HepG2 (cell line): ENCODE results near the gene NR1H2. TPM values are rescaled to one million over a fixed set of nuclear protein-coding genes. Genes with fewer than 3 reads are reported as not detected.

Experiments used
- ATAC-seq: fragments of 200-7000 bp; cut with Tn5 transposase; 3 replicates; pipeline ENCODE4 v1.9.1; 2020; ENCODE audit warnings: mild to moderate bottlenecking, moderate library complexity
- BruUV-seq: library from RNA; stranded (reverse); fragments of 400-500 nt; replicated peaks from 2 replicates; lab custom pipeline; 2021; lab: Mats Ljungman, UMichigan
- CTCF ChIA-PET: fragments of 300-600 bp; formaldehyde crosslinking; extraction: SDS; loops from one replicate; lab custom pipeline; 2021; ENCODE audit warnings: low total read pairs, inconsistent platforms, low intra/inter-chr PET ratio; lab: Yijun Ruan, JAX
- POLR2A ChIA-PET: fragments of 350-600 bp; sonication (Branson Sonifier 250); formaldehyde crosslinking; loops from one replicate; lab custom pipeline; 2020; ENCODE audit warnings: antibody characterized with exemption, inconsistent platforms; lab: Yijun Ruan, JAX
- DNase-seq: peaks from one replicate; pipeline ENCODE4 v3.0.0-alpha.2; 2015; ENCODE audit warnings: low spot score
- FAIRE-seq: peaks from 3 replicates; lab custom pipeline; 2011; peaks lifted over from hg19 to GRCh38; lab: Jason Lieb, UNC
- H2AFZ ChIP-seq: one replicate; pipeline ENCODE4 v1.6.1; 2011; ENCODE audit warnings: low read length, inconsistent platforms
- H3K27ac ChIP-seq: fragments of 300-600 bp; 3 replicates; pipeline ENCODE4 v1.8.0; 2011; ENCODE audit warnings: mixed run types, mild to moderate bottlenecking, mixed read lengths, low read length, inconsistent platforms; ENCODE audit not compliant: insufficient read depth; ENCODE audit errors: extremely low read length
- H3K27me3 ChIP-seq, 2 experiments: fragments of 200-600 bp in 1 of 2; 2 replicates in 1 of 2; 3 replicates in 1 of 2; pipeline versions ENCODE4 v1.6.0 to v1.8.0; 2011; ENCODE audit warnings: low read length in 2 of 2, mild to moderate bottlenecking in 2 of 2, moderate library complexity in 2 of 2, inconsistent platforms in 1 of 2; ENCODE audit not compliant: insufficient read depth in 2 of 2, control insufficient read depth in 1 of 2
- H3K36me3 ChIP-seq, 2 experiments: fragments of 200-600 bp in 1 of 2; replicated peaks in 1 of 2; 2 replicates in 1 of 2; 3 replicates in 1 of 2; pipeline versions ENCODE4 v1.5.1 to v1.8.0; 2011; ENCODE audit warnings: low read length in 2 of 2, inconsistent platforms in 1 of 2; ENCODE audit not compliant: insufficient read depth in 2 of 2, control insufficient read depth in 1 of 2
- H3K4me1 ChIP-seq: 2 replicates; pipeline ENCODE4 v1.5.1; 2012; ENCODE audit warnings: low read length, inconsistent platforms; ENCODE audit not compliant: insufficient read depth
- H3K4me2 ChIP-seq: 2 replicates; pipeline ENCODE4 v1.6.0; 2011; ENCODE audit warnings: low read depth, low read length, inconsistent platforms
- H3K4me3 ChIP-seq, 3 experiments: fragments of 200-600 bp in 1 of 3; sonication (generic), shearing (Covaris generic) in 1 of 3; replicated peaks in 1 of 3; 2 replicates each; pipeline ENCODE4 v1.5.1; 2011 to 2016; ENCODE audit warnings: low read length in 3 of 3, inconsistent platforms in 2 of 3, low read depth in 2 of 3, mild to moderate bottlenecking in 2 of 3, control low read depth in 1 of 3, mixed read lengths in 1 of 3; ENCODE audit not compliant: insufficient read depth in 1 of 3
- H3K79me2 ChIP-seq: one replicate; pipeline ENCODE4 v1.6.1; 2011; ENCODE audit warnings: low read length, inconsistent platforms; ENCODE audit not compliant: insufficient read depth
- H3K9ac ChIP-seq: 2 replicates; pipeline ENCODE4 v1.6.0; 2011; ENCODE audit warnings: mild to moderate bottlenecking, low read depth, low read length, inconsistent platforms; ENCODE audit not compliant: insufficient read depth
- H3K9me3 ChIP-seq: 2 replicates; pipeline ENCODE4 v1.5.1; 2012; ENCODE audit warnings: mild to moderate bottlenecking, low read length
- H4K20me1 ChIP-seq: 2 replicates; pipeline ENCODE4 v1.6.0; 2011; ENCODE audit warnings: inconsistent platforms, mild to moderate bottlenecking, low read length, moderate library complexity; ENCODE audit not compliant: insufficient read depth
- HOXA9 ChIP-seq: sonication (generic); formaldehyde crosslinking; IDR thresholded peaks from 2 replicates; pipeline ENCODE4 v1.8.1; 2022; ENCODE audit warnings: missing genetic modification reagents, mild to moderate bottlenecking, moderate library complexity, borderline replicate concordance
- JUN ChIP-seq: sonication (generic); formaldehyde crosslinking; IDR thresholded peaks from 2 replicates; pipeline ENCODE4 v1.4.0; 2020; ENCODE audit warnings: mild to moderate bottlenecking, missing genetic modification reagents
- NAIF1 ChIP-seq: sonication (generic); formaldehyde crosslinking; IDR thresholded peaks from 2 replicates; pipeline ENCODE4 v1.5.0; 2020; ENCODE audit warnings: mild to moderate bottlenecking, missing genetic modification reagents, borderline replicate concordance
- NR1H2 ChIP-seq: sonication (generic); formaldehyde crosslinking; IDR thresholded peaks from 2 replicates; pipeline ENCODE4 v1.8.1; 2022; ENCODE audit warnings: low read depth, missing genetic modification reagents, borderline replicate concordance
- POLR2A ChIP-seq, 2 experiments: IDR thresholded peaks; 2 replicates each; pipeline ENCODE4 v1.6.1; 2011; ENCODE audit warnings: low read depth in 2 of 2, low read length in 2 of 2, mild to moderate bottlenecking in 1 of 2, moderate library complexity in 1 of 2; ENCODE audit not compliant: insufficient read depth in 1 of 2
- POLR2G ChIP-seq: fragments of 200-400 bp; formaldehyde crosslinking; IDR thresholded peaks from 2 replicates; pipeline ENCODE4 v1.6.1; 2018; ENCODE audit warnings: mild to moderate bottlenecking, low read depth, low read length, moderate library complexity
- SCMH1 ChIP-seq: sonication (generic); formaldehyde crosslinking; IDR thresholded peaks from 2 replicates; pipeline ENCODE4 v1.9.0; 2021; ENCODE audit warnings: missing genetic modification reagents, mild to moderate bottlenecking, borderline replicate concordance
- TBL1XR1 ChIP-seq: fragments of 150-350 bp; IDR thresholded peaks from 2 replicates; pipeline ENCODE4 v1.6.1; 2014; ENCODE audit warnings: borderline replicate concordance, low read length; ENCODE audit not compliant: partially characterized antibody
- ZNF891 ChIP-seq: sonication (generic); formaldehyde crosslinking; IDR thresholded peaks from 2 replicates; pipeline ENCODE4 v1.5.0; 2020; ENCODE audit warnings: mild to moderate bottlenecking, missing genetic modification reagents
- ZSCAN20 ChIP-seq: sonication (generic); formaldehyde crosslinking; IDR thresholded peaks from 2 replicates; pipeline ENCODE4 v1.4.0; 2020; ENCODE audit warnings: missing genetic modification reagents, mild to moderate bottlenecking, borderline replicate concordance
- ZSCAN22 ChIP-seq: sonication (generic); formaldehyde crosslinking; IDR thresholded peaks from 2 replicates; pipeline ENCODE4 v1.4.0; 2020; ENCODE audit warnings: mild to moderate bottlenecking, missing genetic modification reagents
- WGBS: methylation state at CpG from one replicate; pipeline ENCODE4 v1.1.6; 2017; ENCODE audit warnings: low lambda C conversion rate; 5-methylcytosine and 5-hydroxymethylcytosine counted together
- in situ Hi-C: cut with HindIII; loops from 2 replicates; pipeline ENCODE4 v1.10.0; 2017; ENCODE audit warnings: low pct_unique_long_range_greater_than_20kb; ENCODE audit not compliant: extremely low pct_ligation_motif_present
- intact Hi-C: fragments of 100-400 bp; cut with micrococcal nuclease; formaldehyde crosslinking; loops from one replicate; pipeline ENCODE4 v1.10.0; 2022; ENCODE audit not compliant: unreplicated experiment
- polyA plus RNA-seq, 8 experiments: library from polyadenylated mRNA; depleted of rRNA in 3 of 8; stranded (reverse) in 7 of 8; unstranded in 1 of 8; fragments of >200 nt; fragmentation: Illumina TruSeq in 4 of 8; extraction: Trizol in 4 of 8; gene quantifications; 2 replicates each; pipeline versions ENCODE4 v1.2.1 to v1.2.3, GENCODE V29; 2011 to 2016; ENCODE audit warnings: low read depth in 4 of 8, missing spikeins in 1 of 8, mixed read lengths in 1 of 8; ENCODE audit not compliant: insufficient read depth in 1 of 8
- total RNA-seq, 5 experiments: library from RNA; depleted of rRNA; stranded (reverse); fragments of >200 nt; fragmentation: Illumina TruSeq; extraction: Trizol; gene quantifications; 2 replicates each; pipeline ENCODE4 v1.2.3, GENCODE V29; 2016; ENCODE audit warnings: low read depth in 1 of 5
- TF ChIP-seq, protein P1 (sequence below): sonication (generic); formaldehyde crosslinking; conservative IDR thresholded peaks from 2 replicates; pipeline ENCODE4 v1.4.0; 2020; ENCODE audit warnings: missing genetic modification reagents
- TF ChIP-seq, protein P2 (sequence below): sonication (generic); formaldehyde crosslinking; IDR thresholded peaks from 2 replicates; pipeline ENCODE4 v1.4.0; 2020; ENCODE audit warnings: missing genetic modification reagents, borderline replicate concordance
- TF ChIP-seq, protein P3 (sequence below): sonication (generic); formaldehyde crosslinking; IDR thresholded peaks from 2 replicates; pipeline ENCODE4 v1.8.1; 2023; ENCODE audit warnings: mild to moderate bottlenecking, moderate library complexity, missing genetic modification reagents

The NR1H2 gene
- total and polyA plus RNA-seq, 2 of the 13 experiments (the other 11 are each of a cell fraction or from before 2014, with no cell fraction given), result 10.3 to 13.5 TPM

DNA sequence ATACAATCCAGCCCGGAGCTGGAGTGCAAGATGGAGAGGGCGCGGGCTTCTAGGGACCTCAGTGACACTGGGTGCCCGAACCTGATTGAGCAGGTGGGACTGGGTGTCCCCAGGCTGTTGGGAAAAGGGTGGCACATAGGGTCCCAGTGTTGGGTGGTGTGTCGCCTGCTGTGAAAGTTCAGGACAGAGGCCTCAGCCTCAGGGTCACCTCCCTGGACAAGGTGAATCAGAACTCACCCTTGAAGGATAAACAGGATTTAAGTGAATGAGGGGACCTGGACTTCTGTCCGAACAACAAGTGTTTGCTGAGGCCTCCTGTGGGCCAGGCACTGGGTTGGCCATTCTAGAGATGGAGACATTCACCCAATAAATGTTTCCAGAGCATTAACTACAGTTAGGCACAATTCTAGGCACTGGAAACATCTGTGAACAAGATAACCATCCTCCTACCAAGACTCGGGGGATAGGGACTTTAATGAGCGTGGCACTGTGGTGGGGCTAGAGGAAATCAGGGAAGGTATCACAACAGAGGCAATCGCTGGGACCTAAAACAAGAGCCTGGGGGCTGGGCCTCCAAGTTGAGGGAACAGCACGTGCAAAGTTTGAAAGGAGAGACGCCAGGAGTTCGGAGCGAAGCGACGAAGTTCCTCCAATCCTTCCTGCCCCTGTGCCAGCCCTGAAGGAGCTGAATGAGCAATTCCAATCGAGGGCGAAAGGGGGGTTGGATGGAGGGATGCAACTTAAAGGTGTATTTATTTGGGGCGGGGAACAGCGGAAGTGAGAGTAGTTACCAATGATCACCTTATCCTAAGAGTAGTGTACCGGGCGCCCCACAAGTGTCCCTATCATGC is 7.0 kb downstream of the NR1H2 start (continued):
- TF ChIP-seq, protein P1, sequence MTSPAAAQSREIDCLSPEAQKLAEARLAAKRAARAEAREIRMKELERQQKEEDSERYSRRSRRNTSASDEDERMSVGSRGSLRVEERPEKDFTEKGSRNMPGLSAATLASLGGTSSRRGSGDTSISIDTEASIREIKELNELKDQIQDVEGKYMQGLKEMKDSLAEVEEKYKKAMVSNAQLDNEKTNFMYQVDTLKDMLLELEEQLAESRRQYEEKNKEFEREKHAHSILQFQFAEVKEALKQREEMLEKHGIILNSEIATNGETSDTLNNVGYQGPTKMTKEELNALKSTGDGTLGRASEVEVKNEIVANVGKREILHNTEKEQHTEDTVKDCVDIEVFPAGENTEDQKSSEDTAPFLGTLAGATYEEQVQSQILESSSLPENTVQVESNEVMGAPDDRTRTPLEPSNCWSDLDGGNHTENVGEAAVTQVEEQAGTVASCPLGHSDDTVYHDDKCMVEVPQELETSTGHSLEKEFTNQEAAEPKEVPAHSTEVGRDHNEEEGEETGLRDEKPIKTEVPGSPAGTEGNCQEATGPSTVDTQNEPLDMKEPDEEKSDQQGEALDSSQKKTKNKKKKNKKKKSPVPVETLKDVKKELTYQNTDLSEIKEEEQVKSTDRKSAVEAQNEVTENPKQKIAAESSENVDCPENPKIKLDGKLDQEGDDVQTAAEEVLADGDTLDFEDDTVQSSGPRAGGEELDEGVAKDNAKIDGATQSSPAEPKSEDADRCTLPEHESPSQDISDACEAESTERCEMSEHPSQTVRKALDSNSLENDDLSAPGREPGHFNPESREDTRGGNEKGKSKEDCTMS (CRISPR knock-in tag), result no peak
- TF ChIP-seq HOXA9 (CRISPR knock-in tag), result 0 out of 2 replicates have a peak, but pooled peaks have one; percentile 6
- TF ChIP-seq, all 625 proteins: peak for 4

DNA sequence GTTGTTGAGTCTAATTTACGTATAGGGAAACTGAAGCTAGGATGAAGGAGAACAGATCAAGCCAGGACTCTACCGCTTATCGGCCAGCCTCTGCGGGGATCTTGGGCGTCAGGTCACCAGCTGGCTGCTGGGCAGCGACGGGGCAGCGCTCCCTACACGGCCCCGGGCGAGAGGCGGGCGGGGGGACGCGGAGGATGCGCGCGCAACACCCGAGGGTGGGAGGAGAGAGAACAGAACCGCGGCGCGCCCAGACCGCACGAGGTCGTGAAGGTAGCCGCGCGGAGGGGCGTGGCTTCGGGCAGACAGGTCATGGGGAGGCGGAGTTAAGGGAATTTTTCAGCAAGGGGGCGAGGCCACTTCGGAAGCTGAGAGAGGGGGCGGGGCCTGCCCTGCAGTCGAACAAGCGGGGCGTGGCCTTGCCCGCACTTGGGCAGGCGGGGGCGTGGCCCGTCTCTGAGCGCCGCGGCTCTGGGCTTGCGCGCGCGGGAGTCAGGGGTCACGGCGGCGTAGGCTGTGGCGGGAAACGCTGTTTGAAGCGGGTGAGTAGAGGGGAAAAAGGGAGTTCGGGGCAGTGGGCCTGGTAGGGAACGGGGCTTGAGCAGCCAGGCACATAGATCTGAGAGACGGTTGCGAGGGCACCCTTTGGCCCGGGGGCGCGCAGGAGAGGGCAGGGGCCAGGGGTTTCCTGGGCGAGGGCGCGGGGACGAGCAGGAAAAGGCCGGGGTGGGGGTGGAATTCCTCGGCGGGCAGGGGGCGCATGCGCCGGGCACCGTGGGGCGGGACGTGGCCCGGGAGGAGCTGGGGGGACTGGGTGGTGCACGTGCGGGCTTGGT is 7.8 kb downstream of the NR1H2 start, which contains the start of gene POLD1:
POLD1 (plus strand) TSS at position 496 of the 833 bp plus-strand sequence. CDS start 14,505 bp downstream, outside the sequence.
- H2AFZ ChIP-seq, result no peak within 1 kb of the TSS
- intact Hi-C loops, result no loop called here
- no peaks in the 10 kb centered on the region for H4K20me1 ChIP-seq
- H3K4me1 ChIP-seq, result peaks cover 22% of the 10 kb centered on the region
- peaks cover 29% of the 10 kb centered on the region for H3K79me2 ChIP-seq
- POLR2A ChIA-PET, result interaction anchor here (0.5 to 1.7 kb wide), 11 partner anchors 8 to 421 kb away, joined by 3 to 12 read pairs (median 4); partner anchors contain the start of genes JOSD2, KCNC3 and NR1H2
- H3K27ac ChIP-seq, result peak within 1 kb of the TSS; percentile 87
- DNase-seq (peak; percentile 93), FAIRE-seq (peak; percentile 76), ATAC-seq (peak; percentile 87)
- H3K9ac ChIP-seq, result peak within 1 kb of the TSS; percentile 77
- H3K36me3 ChIP-seq, result peaks cover 13 to 28% of the 10 kb centered on the region in 2 experiments
- WGBS, result 2% methylated on average over 54 of the region's 78 CpGs
- peak within 1 kb of the TSS; percentile 97 for H3K4me2 ChIP-seq
- no peaks in the 10 kb centered on the region for H3K27me3 ChIP-seq
- CTCF ChIA-PET, result no interaction called here
- in situ Hi-C loops, result no loop called here
- H3K4me3 ChIP-seq, result peak within 1 kb of the TSS; percentile 70 to 78 (median 72)
- no peaks in the 10 kb centered on the region for H3K9me3 ChIP-seq
- no TSS peak for BruUV-seq
- TF ChIP-seq JUN (CRISPR knock-in tag) (no peak), NR1H2 (CRISPR knock-in tag) (no peak), ZSCAN20 (no peak), ZNF891 (CRISPR knock-in tag) (no peak), POLR2A (IDR thresholded peaks at IDR 0.05; ENCODE audit: insufficient read depth in 1 of 2, low read depth in 2 of 2, low read length in 2 of 2) (peak; percentile 56 to 72), TBL1XR1 (no peak), ZSCAN22 (CRISPR knock-in tag) (no peak), NAIF1 (no peak), SCMH1 (CRISPR knock-in tag) (no peak), POLR2G (peak; percentile 79)
- TF ChIP-seq, protein P2, sequence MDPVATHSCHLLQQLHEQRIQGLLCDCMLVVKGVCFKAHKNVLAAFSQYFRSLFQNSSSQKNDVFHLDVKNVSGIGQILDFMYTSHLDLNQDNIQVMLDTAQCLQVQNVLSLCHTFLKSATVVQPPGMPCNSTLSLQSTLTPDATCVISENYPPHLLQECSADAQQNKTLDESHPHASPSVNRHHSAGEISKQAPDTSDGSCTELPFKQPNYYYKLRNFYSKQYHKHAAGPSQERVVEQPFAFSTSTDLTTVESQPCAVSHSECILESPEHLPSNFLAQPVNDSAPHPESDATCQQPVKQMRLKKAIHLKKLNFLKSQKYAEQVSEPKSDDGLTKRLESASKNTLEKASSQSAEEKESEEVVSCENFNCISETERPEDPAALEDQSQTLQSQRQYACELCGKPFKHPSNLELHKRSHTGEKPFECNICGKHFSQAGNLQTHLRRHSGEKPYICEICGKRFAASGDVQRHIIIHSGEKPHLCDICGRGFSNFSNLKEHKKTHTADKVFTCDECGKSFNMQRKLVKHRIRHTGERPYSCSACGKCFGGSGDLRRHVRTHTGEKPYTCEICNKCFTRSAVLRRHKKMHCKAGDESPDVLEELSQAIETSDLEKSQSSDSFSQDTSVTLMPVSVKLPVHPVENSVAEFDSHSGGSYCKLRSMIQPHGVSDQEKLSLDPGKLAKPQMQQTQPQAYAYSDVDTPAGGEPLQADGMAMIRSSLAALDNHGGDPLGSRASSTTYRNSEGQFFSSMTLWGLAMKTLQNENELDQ (CRISPR knock-in tag), result no peak
- TF ChIP-seq, protein P3, sequence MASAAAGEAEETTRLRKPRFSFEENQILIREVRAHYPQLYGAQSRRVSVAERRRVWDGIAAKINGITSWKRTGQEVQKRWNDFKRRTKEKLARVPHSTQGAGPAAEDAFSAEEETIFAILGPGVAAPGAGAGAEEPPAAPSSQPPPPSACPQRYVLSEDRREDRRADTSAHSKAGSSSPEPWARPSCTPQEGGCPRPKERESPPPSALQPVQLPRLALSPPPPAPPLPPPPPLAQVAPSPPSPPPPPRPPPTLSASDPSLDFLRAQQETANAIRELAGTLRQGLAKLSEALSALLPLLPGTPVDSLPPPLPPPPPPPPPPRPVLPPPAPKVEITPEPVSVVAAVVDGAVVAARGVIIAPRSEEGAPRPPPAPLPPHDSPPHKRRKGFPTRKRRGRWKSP (CRISPR knock-in tag), result no peak
